Parathyroid adenoma (tissue), 2 donors: ENCODE results near the gene FBP1.
A peak's percentile ranks its signal among the peaks of the same experiment; 100 is the strongest.

Source experiments
- H2AFZ ChIP-seq: fragments of 300-600 bp; sonication (generic); one replicate; pipeline ENCODE4 v1.7.0; 2017; ENCODE audit warnings: antibody characterized with exemption, mild to moderate bottlenecking
- H3K27ac ChIP-seq: fragments of 300-600 bp; sonication (generic); one replicate; pipeline ENCODE4 v1.7.0; 2017
- H3K27me3 ChIP-seq: fragments of 300-600 bp; sonication (generic); one replicate; pipeline ENCODE4 v1.7.0; 2017; ENCODE audit warnings: low read length; ENCODE audit not compliant: control insufficient read depth, insufficient read depth
- H3K36me3 ChIP-seq: fragments of 300-600 bp; sonication (generic); one replicate; pipeline ENCODE4 v1.7.0; 2017; ENCODE audit warnings: low read length; ENCODE audit not compliant: control insufficient read depth, insufficient read depth
- H3K4me1 ChIP-seq: fragments of 300-600 bp; sonication (generic); one replicate; pipeline ENCODE4 v1.7.0; 2017; ENCODE audit warnings: control low read depth
- H3K4me2 ChIP-seq: fragments of 300-600 bp; sonication (generic); one replicate; pipeline ENCODE4 v1.7.0; 2017; ENCODE audit warnings: low read length
- H3K4me3 ChIP-seq: fragments of 300-600 bp; sonication (generic); one replicate; pipeline ENCODE4 v1.7.0; 2017; ENCODE audit warnings: low read depth, low read length
- H3K79me2 ChIP-seq: fragments of 300-600 bp; sonication (generic); one replicate; pipeline ENCODE4 v1.7.0; 2017; ENCODE audit warnings: control low read depth
- H3K9ac ChIP-seq: fragments of 300-600 bp; sonication (generic); one replicate; pipeline ENCODE4 v1.7.0; 2017; ENCODE audit warnings: mild to moderate bottlenecking
- H3K9me3 ChIP-seq: fragments of 300-600 bp; sonication (generic); one replicate; pipeline ENCODE4 v1.7.0; 2017; ENCODE audit warnings: low read length; ENCODE audit not compliant: control insufficient read depth
- TF ChIP-seq, protein P1 (sequence below): fragments of 300-600 bp; sonication (generic); IDR thresholded peaks from one replicate; pipeline ENCODE4 v1.7.0; 2017; ENCODE audit warnings: antibody characterized with exemption, mild to moderate bottlenecking
- donor health status: primary hyperparathyroidism.

FBP1 gene

DNA sequence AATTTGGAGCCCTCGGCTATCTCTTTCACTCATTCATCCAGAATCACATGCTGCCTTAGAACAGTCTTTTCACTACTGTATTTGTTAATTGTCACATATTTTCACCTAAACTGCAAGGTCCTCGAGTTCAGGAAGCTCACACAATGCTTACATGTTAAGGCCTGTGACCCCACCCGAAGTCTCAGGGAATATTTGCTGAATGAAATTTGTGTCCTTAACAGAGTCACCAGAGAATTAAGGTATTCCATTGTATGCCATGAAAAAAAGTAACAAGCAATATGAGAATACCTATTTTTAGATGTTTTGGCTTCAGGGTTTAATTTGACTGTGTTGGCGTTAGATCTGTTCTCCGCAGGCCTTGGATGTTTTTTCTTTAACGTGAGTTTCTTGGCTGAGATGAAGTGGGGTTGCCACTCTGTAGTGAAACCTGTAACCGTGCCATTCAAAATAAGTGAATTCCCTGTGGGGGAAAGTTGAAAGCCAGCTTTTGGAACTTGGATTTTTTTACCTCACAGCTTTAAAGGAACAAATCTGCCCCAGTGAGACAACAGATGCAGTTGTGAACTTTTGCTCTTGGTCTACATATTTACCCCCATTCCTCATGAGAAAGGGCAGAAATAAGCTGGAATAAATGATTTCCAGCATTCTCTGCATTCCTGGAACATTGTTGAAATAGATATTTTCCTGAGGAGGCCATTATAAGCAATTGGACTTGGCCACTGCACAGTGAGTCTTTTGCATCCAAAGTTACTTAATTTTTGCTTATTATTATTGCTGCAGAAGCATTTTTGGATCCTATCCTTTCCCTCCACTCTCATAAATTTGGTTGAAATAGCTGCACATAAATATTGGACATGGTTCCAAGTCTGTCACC is 35.9 kb upstream of the FBP1 start:
- peak overlapping the region; percentile 42 for H2AFZ ChIP-seq
- no peaks in the 10 kb centered on the region for H3K36me3 ChIP-seq
- no peaks in the 10 kb centered on the region for H3K79me2 ChIP-seq
- H3K4me2 ChIP-seq: no peak overlapping the region
- TF ChIP-seq, protein P1, sequence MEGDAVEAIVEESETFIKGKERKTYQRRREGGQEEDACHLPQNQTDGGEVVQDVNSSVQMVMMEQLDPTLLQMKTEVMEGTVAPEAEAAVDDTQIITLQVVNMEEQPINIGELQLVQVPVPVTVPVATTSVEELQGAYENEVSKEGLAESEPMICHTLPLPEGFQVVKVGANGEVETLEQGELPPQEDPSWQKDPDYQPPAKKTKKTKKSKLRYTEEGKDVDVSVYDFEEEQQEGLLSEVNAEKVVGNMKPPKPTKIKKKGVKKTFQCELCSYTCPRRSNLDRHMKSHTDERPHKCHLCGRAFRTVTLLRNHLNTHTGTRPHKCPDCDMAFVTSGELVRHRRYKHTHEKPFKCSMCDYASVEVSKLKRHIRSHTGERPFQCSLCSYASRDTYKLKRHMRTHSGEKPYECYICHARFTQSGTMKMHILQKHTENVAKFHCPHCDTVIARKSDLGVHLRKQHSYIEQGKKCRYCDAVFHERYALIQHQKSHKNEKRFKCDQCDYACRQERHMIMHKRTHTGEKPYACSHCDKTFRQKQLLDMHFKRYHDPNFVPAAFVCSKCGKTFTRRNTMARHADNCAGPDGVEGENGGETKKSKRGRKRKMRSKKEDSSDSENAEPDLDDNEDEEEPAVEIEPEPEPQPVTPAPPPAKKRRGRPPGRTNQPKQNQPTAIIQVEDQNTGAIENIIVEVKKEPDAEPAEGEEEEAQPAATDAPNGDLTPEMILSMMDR: no peak
- no peaks in the 10 kb centered on the region for H3K27me3 ChIP-seq
- H3K9me3 ChIP-seq: no peaks in the 10 kb centered on the region
- no peak overlapping the region for H3K27ac ChIP-seq
- H3K4me1 ChIP-seq: no peaks in the 10 kb centered on the region
- H3K4me3 ChIP-seq: no peak overlapping the region
- H3K9ac ChIP-seq: no peak overlapping the region

DNA sequence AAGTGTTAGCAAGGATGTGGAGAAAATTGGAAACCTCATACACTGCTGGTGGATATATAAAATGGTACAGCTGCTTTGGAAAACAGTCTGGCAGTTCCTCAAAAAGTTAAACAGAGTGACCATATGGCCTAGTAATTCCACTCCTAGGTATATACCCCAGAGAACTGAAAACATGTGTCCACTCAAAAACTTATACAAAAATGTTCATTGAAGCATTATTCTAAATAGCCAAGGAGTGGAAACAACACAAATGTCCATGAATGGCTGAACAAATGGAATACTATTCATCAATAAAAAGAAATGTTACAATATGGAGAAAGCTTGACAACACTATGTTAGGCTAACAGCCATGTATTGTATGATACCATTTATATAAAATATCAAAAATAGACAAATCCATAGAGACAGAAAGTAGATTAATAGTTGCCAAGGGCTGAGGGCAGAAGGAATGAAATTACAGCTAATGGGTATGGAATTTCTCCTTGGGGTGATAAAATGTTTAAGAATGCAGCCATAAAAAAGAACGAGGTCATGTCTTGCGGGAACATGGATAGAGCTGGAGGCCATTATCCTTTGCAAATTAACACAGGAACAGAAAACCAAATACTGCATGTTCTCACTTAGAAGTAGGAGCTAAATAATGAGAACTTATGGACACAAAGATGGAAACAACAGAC is 33.6 kb upstream of the FBP1 start:
- H3K27ac ChIP-seq: no peak overlapping the region
- H3K9ac ChIP-seq: no peak overlapping the region
- no peaks in the 10 kb centered on the region for H3K27me3 ChIP-seq
- H3K9me3 ChIP-seq: no peaks in the 10 kb centered on the region
- TF ChIP-seq, protein P1: no peak
- H3K4me2 ChIP-seq: no peak overlapping the region
- no peaks in the 10 kb centered on the region for H3K79me2 ChIP-seq
- H2AFZ ChIP-seq: no peak overlapping the region
- no peak overlapping the region for H3K4me3 ChIP-seq
- H3K36me3 ChIP-seq: no peaks in the 10 kb centered on the region
- H3K4me1 ChIP-seq: no peaks in the 10 kb centered on the region

DNA sequence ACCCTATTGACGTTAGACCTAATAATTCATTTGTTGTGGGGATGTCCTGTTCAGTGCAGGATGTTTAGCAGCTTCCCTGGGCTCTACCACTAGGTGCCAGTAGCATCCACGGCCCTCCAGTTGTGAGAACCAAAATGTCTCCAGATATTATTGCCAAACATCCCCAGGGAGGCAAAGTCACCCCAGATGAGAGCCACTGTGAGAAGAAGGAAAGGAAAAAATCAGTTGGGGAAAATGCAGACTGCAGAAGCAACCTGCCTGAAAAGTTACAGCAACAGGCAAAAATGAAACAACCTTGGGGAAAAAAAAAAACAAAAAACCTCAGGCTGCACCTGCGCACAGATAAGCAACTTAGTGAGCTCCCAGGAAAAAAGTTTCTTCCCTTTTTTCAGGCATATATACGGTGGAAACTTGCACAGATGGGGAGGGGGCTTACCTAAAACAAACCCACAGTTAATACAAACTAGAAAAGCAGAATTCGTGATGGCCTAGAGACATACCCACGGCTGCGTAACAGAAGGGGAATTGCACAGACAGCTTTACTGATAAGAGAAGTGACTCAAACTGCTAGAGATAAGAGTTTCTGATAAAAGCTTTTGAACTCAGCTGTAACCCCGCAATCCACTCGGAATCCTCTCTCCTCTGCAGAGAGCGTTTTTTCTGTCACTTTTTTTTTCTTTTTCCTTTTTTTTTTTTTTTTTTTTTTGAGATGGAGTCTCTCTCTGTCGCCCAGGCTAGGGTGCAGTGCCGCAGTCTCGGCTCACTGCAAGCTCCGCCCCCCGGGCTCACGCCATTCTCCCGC is 29.8 kb upstream of the FBP1 start:
- peak overlapping the region; percentile 43 for H3K4me3 ChIP-seq
- H3K4me2 ChIP-seq: peak overlapping the region; percentile 61
- H3K79me2 ChIP-seq: no peaks in the 10 kb centered on the region
- H3K9me3 ChIP-seq: no peaks in the 10 kb centered on the region
- H3K27ac ChIP-seq: peak overlapping the region; percentile 62
- H3K36me3 ChIP-seq: no peaks in the 10 kb centered on the region
- H2AFZ ChIP-seq: peak overlapping the region; percentile 74
- H3K27me3 ChIP-seq: no peaks in the 10 kb centered on the region
- TF ChIP-seq, protein P1: peak; percentile 63
- no peaks in the 10 kb centered on the region for H3K4me1 ChIP-seq
- H3K9ac ChIP-seq: no peak overlapping the region

DNA sequence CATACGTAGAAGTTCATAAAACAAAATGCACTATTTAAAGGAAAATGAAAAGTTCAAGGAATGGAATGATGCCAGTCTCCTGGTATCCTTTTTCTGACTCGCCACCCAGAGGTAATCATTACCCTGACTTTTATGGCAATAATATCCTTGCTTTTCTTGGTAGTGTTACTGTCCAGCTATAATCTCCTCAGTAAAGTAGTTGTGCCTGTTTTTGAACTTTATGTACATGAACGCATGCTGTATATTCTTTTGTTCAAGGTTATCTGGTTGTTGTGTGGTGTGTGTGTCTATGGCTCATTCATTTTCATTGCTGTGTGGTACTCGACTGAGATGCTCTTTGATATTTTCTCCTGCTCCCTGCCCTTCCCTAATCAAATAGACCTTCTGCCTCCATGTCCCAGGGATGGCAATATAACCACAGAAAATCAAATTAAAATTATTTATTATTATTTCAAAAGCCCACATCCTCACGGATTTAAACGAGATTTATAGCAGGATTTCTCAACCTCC is 29.2 kb upstream of the FBP1 start:
- Histone ChIP-seq H3K27me3 (no peaks in the 10 kb centered on the region), H3K79me2 (no peaks in the 10 kb centered on the region), H3K4me2 (no peak overlapping the region), H3K36me3 (no peaks in the 10 kb centered on the region), H3K4me1 (no peaks in the 10 kb centered on the region), H3K9me3 (no peaks in the 10 kb centered on the region), H3K4me3 (no peak overlapping the region), H3K9ac (no peak overlapping the region), H3K27ac (no peak overlapping the region), H2AFZ (peak overlapping the region; percentile 74)
- TF ChIP-seq, protein P1: no peak
